HG03280 (cell line): ENCODE data around the gene ARMC7.

Source experiments
- ATAC-seq: cut with Tn5 transposase; IDR thresholded peaks from one replicate; pipeline ENCODE4 v1.9.1; 2021; ENCODE audit warnings: mild to moderate bottlenecking, moderate library complexity; ENCODE audit not compliant: unreplicated experiment

The ARMC7 gene

DNA sequence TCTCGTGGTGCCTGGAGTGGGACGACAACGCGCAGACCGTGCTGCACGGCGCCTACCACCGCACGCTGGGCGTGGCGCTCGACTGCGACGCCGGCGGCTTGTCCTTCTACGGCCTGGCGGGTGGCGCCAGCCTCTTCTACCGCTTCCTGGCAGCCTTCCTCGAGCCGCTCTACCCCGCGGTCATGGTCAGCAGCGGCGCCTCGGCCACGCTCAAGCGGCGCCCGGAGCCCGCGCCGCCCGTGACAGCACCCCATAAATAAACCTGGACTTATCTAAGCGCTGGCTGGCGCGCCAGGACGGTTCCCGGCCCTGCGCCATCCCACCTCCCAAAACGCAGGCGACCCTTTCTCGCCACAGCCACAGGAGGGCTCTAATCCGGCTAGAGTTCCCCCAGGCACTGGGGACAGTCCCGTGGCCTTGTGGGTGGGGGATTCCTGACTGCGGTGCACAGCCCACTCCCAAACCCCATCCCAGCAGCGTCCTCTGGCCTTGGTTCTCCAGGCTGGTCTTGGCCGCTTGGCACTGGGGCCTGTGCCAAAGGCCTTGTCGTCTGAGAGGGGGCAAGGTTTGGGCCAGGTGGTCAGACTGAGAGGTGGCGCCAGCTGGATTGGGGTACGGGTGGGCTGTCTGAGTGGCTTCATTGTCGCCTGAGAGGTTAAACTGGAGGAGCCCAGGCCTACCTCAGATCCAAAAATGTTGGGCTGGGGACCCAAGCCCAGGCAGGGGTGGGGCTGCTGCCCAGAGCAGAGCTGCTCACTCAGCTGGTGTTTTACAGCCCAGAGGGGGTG, 32.1 kb upstream of the ARMC7 start:
- peak; percentile 47 for ATAC-seq

DNA sequence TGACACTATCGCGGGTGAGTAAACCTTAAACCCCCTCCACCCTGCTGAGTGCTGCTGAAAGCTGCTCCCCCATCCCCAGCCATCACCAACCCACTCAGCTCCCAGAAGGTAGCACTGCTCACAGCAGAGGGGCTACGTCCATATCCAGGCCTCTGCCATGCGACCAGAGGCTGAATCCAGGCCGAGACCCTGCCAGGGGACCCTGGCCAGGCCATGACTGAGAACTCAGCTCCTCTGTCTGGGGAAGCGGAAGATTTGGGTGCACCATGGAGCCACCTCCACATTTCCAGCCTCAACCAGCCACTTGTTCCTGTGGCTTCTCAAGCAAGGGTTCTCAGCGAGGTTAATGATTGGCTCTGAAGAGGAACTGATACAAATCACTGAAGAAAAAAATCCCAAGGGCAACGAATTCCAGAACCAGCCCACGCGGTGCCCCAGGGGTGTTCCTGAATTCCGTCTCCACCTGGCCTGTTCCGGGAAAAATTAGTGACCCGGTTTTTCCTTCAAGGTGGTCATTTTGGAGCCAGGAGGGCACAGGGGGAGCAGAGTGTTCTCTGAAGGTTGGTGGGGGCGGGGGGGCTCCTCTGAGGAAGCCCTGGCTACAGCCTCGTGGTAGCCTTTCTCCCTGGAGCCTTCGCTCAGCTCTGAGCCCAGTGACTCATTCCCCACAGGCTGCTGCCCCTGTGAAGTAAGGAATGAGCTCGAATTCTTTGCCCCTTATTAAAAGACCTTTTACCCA, 31.3 kb upstream of the ARMC7 start:
- ATAC-seq = no peak

DNA sequence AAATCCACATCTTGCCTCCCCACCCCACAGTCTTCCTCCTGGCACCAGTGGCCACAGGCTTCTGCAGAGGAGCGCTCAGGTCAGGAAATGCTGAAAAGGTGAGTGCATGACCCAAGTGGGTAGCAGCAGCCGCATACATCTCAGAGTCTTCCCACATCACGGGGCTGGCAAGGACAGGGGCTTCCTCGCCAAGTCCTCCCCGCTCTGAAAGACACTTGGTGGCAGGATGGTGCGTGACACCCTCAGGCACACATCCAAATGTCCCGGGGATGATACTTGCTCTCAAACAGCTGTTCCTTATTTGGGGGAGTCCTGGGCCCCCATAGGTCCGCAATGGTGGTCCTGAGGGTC, 30.8 kb upstream of the ARMC7 start:
- no peak for ATAC-seq

- ATAC-seq = no peak
Measured at GRCh38 chr17:75081611-75082540, 27.9 kb upstream of the ARMC7 start.

GRCh38 chr17:75082683-75083082, 27.1 kb upstream of the ARMC7 start:
- ATAC-seq = no peak

GRCh38 chr17:75084039-75084660, 25.6 kb upstream of the ARMC7 start:
- ATAC-seq = no peak

DNA sequence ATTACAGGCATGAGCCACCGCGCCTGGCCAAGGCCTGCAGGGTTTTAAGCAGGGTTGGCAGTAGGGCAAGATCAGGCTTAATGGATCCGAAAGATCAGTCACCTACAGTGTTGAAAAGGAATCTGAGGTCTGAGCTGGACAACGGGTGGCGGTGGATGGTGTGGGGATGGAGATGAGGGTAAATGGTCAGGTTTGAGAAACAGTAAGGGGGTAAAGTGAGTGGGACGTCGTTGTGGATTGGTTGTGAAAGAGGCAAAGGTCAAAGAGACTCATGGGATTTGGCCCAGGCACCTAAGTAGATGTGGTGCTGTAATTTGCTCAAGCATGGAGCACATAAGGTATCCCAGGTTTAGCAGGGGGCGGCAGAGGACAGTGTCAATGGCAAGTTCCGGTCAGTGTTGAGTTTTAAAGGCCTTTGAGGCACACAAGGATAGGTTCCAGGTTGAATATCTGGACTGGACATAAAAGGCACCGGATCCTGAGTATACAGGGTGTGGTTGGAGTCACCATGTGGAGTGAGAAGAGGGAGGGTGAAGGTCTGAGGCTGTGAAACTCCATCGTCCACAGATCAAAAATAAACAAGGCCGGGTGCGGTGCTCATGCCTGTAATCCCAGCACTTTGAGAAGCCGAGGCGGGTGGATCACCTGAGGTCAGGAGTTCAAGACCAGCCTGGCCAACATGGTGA, 23.1 kb upstream of the ARMC7 start:
- no peak for ATAC-seq

- ATAC-seq = no peak
Measured at GRCh38 chr17:75087182-75087557, 22.6 kb upstream of the ARMC7 start.

DNA sequence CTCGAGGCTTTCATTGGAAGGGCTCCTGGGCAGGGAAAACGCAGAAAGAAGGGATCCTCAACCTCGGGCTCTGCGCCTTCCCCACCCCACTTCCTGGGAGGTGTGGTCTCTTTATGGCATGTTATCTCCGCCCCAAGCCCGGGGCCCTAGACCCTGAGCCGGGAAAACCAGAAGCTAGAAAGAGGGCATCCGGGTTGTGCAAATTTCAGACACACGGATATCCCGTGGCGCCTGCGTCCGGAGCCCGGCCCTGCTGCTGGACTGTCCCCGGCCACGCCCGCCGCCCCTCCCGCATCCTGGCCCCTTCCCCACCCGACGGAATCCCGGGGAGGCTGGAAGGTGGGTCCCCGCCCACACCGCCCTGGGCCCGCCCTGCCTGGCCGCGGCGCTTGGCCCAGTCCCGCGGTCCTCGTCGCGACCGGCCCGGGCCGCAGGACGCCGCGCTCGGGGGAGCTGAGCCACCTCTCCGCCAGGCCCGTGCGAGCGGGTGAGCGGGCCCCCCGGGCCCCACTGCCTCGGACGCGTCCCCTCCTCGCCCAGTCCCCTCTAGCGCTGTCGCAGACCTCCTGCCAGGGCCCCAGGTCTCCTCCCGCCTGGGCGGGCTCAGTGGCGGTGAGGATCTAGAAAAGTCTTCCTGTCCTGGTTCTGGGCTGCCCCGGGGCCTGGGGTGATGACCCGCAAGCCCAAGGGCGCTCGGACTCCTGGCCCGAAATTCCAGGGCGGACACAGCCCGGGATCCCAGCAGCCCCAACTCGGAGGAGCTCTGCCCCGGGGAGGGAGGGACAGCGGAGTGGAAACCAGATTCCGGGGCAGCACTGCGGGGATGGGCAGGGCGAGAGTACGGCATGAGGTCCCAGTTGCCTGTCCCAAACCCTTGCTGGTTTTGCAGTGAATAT, 22.0 kb upstream of the ARMC7 start, which contains the start of gene SLC16A5:
TSS of gene SLC16A5 (plus strand) at position 397 of the 896 bp plus-strand sequence. CDS start 5,683 bp downstream, outside the sequence.
- no peak for ATAC-seq

DNA sequence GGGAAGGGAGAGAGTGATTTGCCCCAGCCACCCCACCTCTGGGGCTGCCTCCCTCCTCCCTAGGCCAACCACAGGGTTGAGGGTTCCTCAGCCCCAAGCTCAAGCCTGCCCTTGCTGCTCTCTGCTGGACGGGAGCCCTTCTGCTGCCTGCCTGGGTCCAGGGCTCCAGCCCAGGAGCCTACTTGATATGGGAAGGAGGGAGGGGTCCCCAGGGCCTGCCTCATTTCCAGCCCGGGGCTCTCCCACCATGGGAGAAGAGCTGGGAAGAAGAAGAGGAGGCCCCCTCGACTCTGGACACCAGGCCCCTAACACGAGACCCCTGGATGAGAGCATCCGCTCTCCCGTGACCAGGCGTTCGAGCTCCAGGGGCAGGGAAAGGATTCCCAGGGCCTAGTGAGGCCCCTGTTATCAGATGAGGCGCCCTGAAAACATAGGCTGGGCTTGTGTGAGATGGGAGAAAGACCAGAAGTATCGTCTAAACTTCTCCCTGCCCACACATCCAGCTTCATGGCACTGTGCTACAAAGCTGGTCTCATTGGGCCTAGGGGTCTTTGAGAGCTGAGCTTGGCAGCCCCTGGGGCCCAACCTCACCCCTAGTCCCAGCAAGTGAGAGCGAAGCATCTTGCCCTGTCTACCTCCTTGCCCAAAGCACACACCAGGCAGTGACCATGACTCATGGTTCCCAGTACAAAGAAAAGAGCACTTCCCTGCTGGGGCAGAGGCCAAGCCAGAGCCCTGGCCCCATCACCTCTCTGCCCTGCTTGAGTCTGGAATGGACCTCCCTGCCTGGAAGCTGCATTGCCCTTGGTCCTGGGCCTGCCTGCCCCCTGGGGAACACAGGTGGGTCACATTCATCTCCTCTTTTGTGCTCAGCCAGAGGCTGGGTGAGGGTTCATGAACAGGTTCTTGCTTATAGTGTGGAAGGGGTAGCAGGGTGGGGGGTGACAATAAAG, 21.0 kb upstream of the ARMC7 start:
- no peak for ATAC-seq

- ATAC-seq = no peak
Measured at GRCh38 chr17:75090871-75091854, 18.6 kb upstream of the ARMC7 start.

- ATAC-seq = no peak
Measured at GRCh38 chr17:75091855-75092327, 17.9 kb upstream of the ARMC7 start.

GRCh38 chr17:75093548-75094158, 16.1 kb upstream of the ARMC7 start:
- no peak for ATAC-seq

GRCh38 chr17:75094871-75095399, 14.8 kb upstream of the ARMC7 start:
- no peak for ATAC-seq

DNA sequence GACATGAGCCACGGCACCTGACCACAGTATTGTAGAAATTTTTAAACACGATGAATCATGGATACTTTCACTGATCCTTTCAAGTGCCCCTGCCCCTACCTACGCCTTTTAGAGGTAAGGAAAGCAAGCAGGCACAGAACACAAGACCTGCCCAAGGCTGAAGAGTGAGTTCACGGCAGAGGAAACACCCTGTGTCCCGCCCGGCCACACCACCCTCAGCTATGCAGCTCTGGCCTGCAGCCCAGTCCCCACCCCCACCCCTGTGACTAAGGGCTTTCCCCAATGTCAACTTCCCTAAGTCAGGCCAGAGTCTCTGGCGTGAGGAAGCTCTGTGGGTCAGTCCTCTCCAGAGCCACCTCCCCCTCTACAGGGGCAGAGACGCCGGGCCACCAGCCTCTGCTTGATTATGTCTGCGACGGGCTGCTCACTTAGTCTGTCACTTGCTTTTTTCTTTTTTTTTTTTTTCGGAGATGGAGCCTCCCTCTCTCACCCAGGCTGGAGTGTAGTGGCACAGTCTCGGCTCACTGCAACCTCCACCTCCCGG, 13.6 kb upstream of the ARMC7 start:
- no peak for ATAC-seq

DNA sequence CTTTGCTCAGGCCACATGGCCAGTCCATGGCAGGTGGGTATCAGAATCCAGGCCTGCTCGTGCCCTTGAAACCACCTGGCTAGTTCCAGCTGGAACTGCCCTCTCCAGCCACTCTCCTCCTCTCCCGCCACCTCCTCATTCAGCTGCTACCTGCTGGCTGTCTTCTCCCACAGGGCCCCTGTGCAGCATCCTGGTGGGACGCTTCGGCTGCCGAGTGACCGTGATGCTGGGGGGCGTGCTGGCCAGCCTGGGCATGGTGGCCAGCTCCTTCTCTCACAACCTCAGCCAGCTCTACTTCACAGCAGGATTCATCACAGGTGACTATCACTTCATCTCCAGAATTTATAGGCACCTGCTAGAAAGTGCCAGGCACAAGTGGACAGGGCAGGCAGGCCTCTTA, 11.9 kb upstream of the ARMC7 start:
- no peak for ATAC-seq
